GM11168 (cell line): ENCODE measurements around the gene PLCG1.

ENCODE experiments used
- in situ Hi-C: fragments of 300-500 bp; cut with MboI; formaldehyde crosslinking; loops from one replicate; pipeline ENCODE4 v1.12.0; 2022; ENCODE audit warnings: low sequenced_read_pairs; ENCODE audit not compliant: unreplicated experiment

Gene PLCG1

GRCh38 chr20:41175727-41176330 is 38.5 kb downstream of the PLCG1 start:
- in situ Hi-C loops = no loop called here

- in situ Hi-C loops = no loop called here
Observed at GRCh38 chr20:41176711-41177552, 39.6 kb downstream of the PLCG1 start.

DNA sequence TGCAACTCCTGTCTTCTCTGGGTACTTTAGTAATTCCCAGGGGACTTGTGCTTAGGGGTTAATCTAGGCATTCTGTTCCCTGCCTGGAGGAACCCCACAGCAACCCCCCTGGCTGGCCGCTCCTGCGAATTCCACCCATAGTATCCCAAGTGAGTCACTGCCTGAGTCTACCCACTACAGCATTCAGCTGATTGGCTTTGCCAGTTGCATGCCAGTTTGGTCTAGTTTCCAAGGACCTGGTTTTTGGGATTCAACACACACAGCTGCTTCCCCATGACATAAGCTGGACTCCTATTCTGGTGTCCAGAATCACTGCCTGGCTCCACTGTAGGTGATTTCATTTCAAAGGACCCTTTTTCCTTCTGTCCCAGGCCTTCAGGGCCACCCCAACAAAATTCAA is 40.3 kb downstream of the PLCG1 start:
- in situ Hi-C loops = no loop called here

GRCh38 chr20:41178495-41178894 is 41.2 kb downstream of the PLCG1 start:
- in situ Hi-C loops = no loop called here

GRCh38 chr20:41178904-41179432 is 41.6 kb downstream of the PLCG1 start:
- in situ Hi-C loops = no loop called here

- in situ Hi-C loops = no loop called here
Observed at GRCh38 chr20:41179961-41180360, 42.6 kb downstream of the PLCG1 start.

GRCh38 chr20:41180599-41181333 is 43.4 kb downstream of the PLCG1 start:
- in situ Hi-C loops = no loop called here

GRCh38 chr20:41181567-41181966 is 44.2 kb downstream of the PLCG1 start:
- in situ Hi-C loops = no loop called here

- in situ Hi-C loops = no loop called here
Observed at GRCh38 chr20:41182296-41183212, 45.2 kb downstream of the PLCG1 start.

GRCh38 chr20:41183391-41183790 is 46.0 kb downstream of the PLCG1 start:
- in situ Hi-C loops = no loop called here

DNA sequence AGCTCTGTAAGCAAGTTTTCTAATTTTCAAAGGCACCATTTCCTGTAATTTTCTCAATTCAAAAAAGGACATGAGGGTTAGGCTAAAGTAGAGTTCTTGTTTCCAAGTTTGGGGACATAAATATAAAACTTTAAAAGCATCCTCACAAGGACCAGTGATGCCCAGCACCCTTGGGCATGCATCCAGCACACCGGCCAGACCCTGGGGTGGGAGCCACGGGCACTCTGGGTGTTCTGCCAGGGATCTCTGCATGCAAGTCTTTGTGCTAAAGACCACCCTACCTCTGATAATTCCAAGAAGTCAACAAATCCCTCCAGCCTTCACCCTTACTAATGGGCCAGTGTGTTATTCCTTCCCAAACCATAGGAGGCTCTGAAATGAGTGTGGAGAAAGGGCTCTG is 46.5 kb downstream of the PLCG1 start:
- in situ Hi-C loops = no loop called here

- in situ Hi-C loops = no loop called here
Observed at GRCh38 chr20:41185013-41185757, 47.8 kb downstream of the PLCG1 start.

DNA sequence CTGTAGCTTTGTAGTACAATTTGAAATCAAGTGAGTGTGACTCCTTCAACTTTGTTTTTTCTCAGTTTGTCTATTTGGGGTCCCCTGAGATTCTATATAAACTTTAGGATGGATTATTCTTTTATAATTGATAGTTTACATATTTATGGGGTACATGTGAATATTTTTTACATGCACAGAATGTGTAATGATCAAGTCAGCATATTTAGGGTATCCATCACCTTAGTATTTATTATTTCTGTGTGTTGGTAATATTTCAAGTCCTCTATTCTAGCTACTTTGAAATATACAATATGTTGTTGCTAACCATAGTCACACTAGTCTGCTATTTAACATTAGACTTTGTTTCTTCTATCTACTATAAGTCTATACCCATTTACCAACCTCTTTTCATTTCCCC is 50.3 kb downstream of the PLCG1 start:
- in situ Hi-C loops = no loop called here

DNA sequence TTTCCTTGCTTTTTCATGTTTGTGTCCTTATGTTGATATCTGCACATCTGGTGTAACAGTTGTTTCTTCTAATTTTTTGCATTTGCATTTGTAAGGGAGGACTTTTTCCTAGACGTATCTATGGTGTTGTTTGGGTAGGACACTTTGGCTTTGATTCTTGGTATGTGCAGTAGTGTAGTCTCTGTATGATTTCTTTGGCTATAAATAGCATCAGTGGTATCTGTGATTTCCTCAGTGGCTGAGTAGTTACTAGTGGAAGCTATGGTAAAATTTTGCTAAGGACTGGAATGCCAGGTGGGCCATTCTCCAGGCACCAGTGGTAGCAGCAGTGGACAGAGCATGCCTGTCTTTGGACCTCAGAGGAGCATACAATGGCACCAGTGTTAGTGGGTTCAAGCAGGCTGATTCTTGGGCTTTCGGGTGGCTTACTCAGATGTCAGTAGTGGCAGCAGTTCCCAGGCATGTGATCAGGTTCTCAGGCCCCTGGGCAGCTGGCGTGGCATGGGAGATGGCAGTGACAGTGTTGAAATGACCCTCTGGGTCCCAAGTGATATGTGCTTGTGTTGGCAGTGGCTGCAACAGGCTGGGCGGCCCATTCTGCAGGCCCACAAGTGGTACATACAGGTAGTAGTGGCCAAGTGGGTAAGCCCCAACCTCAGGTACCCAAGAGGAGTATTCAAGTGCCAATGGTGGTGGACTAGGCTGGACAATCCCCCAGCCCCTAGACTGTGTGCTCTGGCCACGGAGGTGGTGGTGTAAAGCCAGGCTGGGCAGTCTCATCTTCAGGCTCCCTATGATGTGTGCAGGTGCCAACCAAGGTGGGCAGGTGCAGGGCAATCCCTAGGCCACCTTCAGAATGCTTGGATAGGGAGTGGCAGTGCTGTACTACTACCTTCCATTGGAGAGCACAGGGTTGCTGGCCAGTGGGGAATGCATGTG is 54.5 kb downstream of the PLCG1 start:
- in situ Hi-C loops = no loop called here

GRCh38 chr20:41192575-41192974 is 55.2 kb downstream of the PLCG1 start:
- in situ Hi-C loops = no loop called here

- in situ Hi-C loops = no loop called here
Observed at GRCh38 chr20:41196653-41197225, 59.4 kb downstream of the PLCG1 start.

DNA sequence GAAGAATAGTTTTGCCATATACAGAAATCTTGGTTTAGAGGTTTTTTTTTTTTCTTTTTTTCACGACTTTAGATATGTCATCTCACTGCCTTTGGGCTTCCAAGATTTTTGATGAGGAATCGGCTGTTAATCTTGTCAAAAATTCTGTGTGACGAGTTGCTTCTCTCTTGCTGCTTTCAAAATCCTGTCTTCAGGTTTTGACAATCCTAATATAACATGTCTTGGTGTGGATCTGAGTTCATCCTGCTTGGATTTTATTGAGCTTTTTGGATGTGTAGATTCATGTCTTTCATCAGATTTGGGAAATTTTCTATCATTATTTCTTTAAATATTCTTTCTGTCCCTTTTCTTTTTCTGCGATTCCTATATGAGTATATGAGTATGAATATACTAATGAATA is 61.1 kb downstream of the PLCG1 start:
- in situ Hi-C loops = no loop called here
